ENCODE data around the gene FRMD1.

FRMD1 gene

DNA sequence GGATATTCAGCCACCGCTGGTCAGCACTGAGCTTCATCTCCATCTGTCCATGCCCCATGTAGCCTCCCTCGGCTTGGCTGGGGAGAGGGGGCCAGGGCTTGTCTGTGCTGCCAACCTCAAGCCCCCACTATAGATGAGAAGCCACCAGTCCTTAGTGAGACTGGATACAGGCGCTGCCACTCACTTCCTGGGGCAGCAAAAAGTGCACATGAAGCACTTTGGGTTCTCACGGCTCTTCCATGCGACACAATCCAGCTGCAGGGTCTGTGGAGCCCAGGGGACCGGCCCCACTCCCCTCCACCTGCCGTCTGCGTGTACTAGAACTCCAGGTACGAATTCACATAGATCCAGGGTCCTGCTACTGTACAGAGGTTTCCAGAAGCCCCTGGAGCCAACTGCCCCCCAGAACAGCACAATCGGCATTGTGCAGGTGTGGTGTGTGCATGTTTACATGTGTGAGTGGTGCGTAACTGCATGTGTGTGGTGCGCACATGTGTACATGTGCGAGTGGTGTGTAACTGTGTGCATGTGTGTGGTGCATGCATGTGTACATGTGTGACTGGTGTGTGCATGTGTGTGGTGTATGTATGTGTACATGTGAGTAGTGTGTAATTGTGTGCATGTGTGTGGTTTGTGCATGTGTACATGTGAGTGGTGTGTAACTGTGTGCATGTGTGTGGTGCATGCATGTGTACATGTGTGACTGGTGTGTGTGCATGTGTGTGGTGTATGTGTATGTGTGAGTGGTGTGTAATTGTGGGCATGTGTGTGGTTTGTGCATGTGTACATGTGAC is 4.9 kb downstream of the FRMD1 start:
- DNase-seq (ENCODE audit: extremely low read depth, low read depth) = no peak
- TF ChIP-seq, protein P1, sequence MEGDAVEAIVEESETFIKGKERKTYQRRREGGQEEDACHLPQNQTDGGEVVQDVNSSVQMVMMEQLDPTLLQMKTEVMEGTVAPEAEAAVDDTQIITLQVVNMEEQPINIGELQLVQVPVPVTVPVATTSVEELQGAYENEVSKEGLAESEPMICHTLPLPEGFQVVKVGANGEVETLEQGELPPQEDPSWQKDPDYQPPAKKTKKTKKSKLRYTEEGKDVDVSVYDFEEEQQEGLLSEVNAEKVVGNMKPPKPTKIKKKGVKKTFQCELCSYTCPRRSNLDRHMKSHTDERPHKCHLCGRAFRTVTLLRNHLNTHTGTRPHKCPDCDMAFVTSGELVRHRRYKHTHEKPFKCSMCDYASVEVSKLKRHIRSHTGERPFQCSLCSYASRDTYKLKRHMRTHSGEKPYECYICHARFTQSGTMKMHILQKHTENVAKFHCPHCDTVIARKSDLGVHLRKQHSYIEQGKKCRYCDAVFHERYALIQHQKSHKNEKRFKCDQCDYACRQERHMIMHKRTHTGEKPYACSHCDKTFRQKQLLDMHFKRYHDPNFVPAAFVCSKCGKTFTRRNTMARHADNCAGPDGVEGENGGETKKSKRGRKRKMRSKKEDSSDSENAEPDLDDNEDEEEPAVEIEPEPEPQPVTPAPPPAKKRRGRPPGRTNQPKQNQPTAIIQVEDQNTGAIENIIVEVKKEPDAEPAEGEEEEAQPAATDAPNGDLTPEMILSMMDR (IDR thresholded peaks at IDR 0.05; ENCODE audit: low read depth, low read length, missing control alignments) = no peak

DNA sequence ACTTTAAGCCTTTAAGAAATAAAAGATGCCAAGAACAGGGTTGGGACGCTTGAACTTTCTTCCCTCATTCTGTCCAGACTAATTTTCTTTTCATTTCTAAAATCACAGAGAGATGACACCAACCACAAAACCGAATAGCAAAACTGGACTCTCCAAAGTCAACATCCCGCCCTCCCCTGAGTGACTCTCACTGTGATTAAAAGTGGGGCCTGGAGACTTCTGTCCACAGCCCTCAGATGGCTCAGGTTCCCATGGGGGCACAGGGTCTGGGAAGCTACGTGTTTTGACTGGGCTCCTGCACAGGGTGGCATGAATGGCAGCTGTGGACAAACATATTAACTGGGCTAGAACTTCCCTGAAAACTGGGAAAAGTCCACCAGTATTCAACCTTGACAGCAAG is 6.3 kb downstream of the FRMD1 start:
- TF ChIP-seq, protein P1 (IDR thresholded peaks at IDR 0.05; ENCODE audit: low read depth, low read length, missing control alignments) = no peak
- no peak overlapping the region for H3K4me3 ChIP-seq (replicated peaks; ENCODE audit: low read depth, low read length)
- no peak for DNase-seq (ENCODE audit: extremely low read depth, low read depth)

More for the DNA sequence above, 4.9 kb downstream of the FRMD1 start:
- no peak overlapping the region for H3K4me3 ChIP-seq (replicated peaks; ENCODE audit: low read depth, low read length)

DNA sequence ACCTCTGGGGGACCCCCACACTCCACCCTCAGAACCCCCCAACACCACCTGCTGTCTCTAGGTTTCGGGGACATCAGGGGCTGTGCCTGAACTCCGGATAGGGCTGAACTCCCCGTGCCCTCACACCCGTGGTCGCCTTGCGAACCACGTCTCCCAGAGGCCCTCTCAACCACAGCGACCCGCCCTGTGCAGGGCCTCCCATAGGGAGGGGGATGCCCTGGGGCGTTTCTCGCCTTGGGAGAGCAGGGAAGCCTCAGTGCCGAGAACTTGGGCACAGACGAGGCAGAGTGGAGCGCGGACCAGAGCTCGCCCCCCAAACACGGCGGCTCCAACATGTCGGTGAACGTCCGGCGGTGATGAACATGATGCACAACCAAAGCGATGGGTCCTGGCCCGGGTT is 6.8 kb downstream of the FRMD1 start:
- TF ChIP-seq, protein P1 (IDR thresholded peaks at IDR 0.05; ENCODE audit: low read depth, low read length, missing control alignments) = no peak
- DNase-seq (ENCODE audit: extremely low read depth, low read depth) = no peak

DNA sequence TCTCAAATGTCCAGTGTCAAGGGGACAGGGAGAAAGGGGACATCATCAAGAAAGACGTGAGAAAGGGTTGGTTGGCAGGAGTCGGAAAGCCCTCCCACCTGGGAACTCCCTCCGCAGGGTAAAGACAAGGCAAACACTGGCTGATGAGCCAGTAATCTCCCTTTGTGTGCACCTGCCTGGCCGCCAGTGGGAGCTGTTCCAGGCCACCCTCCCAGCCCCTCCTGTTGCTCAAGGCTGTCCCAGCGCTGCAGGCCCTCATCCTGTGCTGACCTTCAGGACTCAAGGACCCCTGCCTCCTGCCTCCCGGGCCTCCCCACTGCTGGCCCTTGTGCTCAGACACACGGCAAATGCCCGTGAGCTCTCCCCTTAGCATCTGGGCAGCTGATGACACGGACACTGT is 7.4 kb downstream of the FRMD1 start:
- DNase-seq (ENCODE audit: extremely low read depth, low read depth) = no peak
- TF ChIP-seq, protein P1 (IDR thresholded peaks at IDR 0.05; ENCODE audit: low read depth, low read length, missing control alignments) = no peak
- no peak overlapping the region for H3K4me3 ChIP-seq (replicated peaks; ENCODE audit: low read depth, low read length)

More for the DNA sequence above, 6.8 kb downstream of the FRMD1 start:
- no peak overlapping the region for H3K4me3 ChIP-seq (replicated peaks; ENCODE audit: low read depth, low read length)

GRCh38 chr6:168070804-168071203 is 8.2 kb downstream of the FRMD1 start:
- no peak for DNase-seq (ENCODE audit: extremely low read depth, low read depth)

GRCh38 chr6:168067081-168067759 is 11.8 kb downstream of the FRMD1 start:
- H3K4me3 ChIP-seq (replicated peaks; ENCODE audit: low read depth, low read length) = no peak overlapping the region
- no peak for DNase-seq (ENCODE audit: extremely low read depth, low read depth)
- TF ChIP-seq, protein P1 (IDR thresholded peaks at IDR 0.05; ENCODE audit: low read depth, low read length, missing control alignments) = no peak

More at GRCh38 chr6:168070804-168071203, 8.2 kb downstream of the FRMD1 start:
- H3K4me3 ChIP-seq (replicated peaks; ENCODE audit: low read depth, low read length) = no peak overlapping the region
- TF ChIP-seq, protein P1 (IDR thresholded peaks at IDR 0.05; ENCODE audit: low read depth, low read length, missing control alignments) = no peak

Measured in HFF-Myc (cell line).